ENCODE measurements around the gene NCAPG.

- TF ChIP-seq, protein P1, sequence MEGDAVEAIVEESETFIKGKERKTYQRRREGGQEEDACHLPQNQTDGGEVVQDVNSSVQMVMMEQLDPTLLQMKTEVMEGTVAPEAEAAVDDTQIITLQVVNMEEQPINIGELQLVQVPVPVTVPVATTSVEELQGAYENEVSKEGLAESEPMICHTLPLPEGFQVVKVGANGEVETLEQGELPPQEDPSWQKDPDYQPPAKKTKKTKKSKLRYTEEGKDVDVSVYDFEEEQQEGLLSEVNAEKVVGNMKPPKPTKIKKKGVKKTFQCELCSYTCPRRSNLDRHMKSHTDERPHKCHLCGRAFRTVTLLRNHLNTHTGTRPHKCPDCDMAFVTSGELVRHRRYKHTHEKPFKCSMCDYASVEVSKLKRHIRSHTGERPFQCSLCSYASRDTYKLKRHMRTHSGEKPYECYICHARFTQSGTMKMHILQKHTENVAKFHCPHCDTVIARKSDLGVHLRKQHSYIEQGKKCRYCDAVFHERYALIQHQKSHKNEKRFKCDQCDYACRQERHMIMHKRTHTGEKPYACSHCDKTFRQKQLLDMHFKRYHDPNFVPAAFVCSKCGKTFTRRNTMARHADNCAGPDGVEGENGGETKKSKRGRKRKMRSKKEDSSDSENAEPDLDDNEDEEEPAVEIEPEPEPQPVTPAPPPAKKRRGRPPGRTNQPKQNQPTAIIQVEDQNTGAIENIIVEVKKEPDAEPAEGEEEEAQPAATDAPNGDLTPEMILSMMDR (IDR thresholded peaks at IDR 0.05) = no peak
- TF ChIP-seq ZFX (IDR thresholded peaks at IDR 0.05; ENCODE audit: borderline replicate concordance) = no peak
Observed at GRCh38 chr4:17877661-17878060, 66.9 kb downstream of the NCAPG start.
